HEK293T (cell line): Measurements from ENCODE around the gene POLD1.

Experiments
- CTCF ChIA-PET: fragments of 350-600 bp; formaldehyde crosslinking; extraction: SDS; loops from one replicate; lab custom pipeline; 2021; ENCODE audit warnings: antibody characterized with exemption, inconsistent platforms; lab: Yijun Ruan, JAX
- POLR2A ChIA-PET: fragments of 350-600 bp; formaldehyde crosslinking; extraction: SDS; loops from one replicate; lab custom pipeline; 2020; ENCODE audit warnings: antibody characterized with exemption, inconsistent platforms; lab: Yijun Ruan, JAX
- DNase-seq: peaks from one replicate; pipeline ENCODE4 v3.0.0; 2012; ENCODE audit warnings: mixed read lengths; ENCODE audit errors: extremely low spot score
- ARNT ChIP-seq: fragments of 450-650 bp; IDR thresholded peaks from 2 replicates; pipeline ENCODE4 v1.6.1; 2017; ENCODE audit warnings: mild to moderate bottlenecking
- BHLHE40 ChIP-seq: fragments of 450-650 bp; IDR thresholded peaks from 2 replicates; pipeline ENCODE4 v1.6.1; 2016; ENCODE audit warnings: mild to moderate bottlenecking, moderate library complexity, borderline replicate concordance
- CTBP1 ChIP-seq: fragments of 450-650 bp; IDR thresholded peaks from 2 replicates; pipeline ENCODE4 v1.6.1; 2016; ENCODE audit warnings: borderline replicate concordance
- ELF4 ChIP-seq: fragments of 450-650 bp; IDR thresholded peaks from 2 replicates; pipeline ENCODE4 v1.6.1; 2017; ENCODE audit warnings: antibody characterized with exemption
- FOXA1 ChIP-seq: fragments of 450-650 bp; IDR thresholded peaks from 2 replicates; pipeline ENCODE4 v1.6.1; 2016; ENCODE audit warnings: mild to moderate bottlenecking
- FOXK2 ChIP-seq: fragments of 450-650 bp; IDR thresholded peaks from 2 replicates; pipeline ENCODE4 v1.6.1; 2016; ENCODE audit warnings: mild to moderate bottlenecking
- FOXM1 ChIP-seq: fragments of 450-650 bp; IDR thresholded peaks from 2 replicates; pipeline ENCODE4 v1.6.1; 2017; ENCODE audit warnings: mild to moderate bottlenecking, borderline replicate concordance
- HDGF ChIP-seq: fragments of 450-650 bp; IDR thresholded peaks from 2 replicates; pipeline ENCODE4 v1.6.1; 2017; ENCODE audit warnings: antibody characterized with exemption, borderline replicate concordance
- L3MBTL2 ChIP-seq: fragments of 450-650 bp; conservative IDR thresholded peaks from 2 replicates; pipeline ENCODE4 v1.6.1; 2016; ENCODE audit warnings: mild to moderate bottlenecking
- LEF1 ChIP-seq: fragments of 450-650 bp; IDR thresholded peaks from 2 replicates; pipeline ENCODE4 v1.6.1; 2017; ENCODE audit warnings: mild to moderate bottlenecking, borderline replicate concordance
- NFRKB ChIP-seq: fragments of 450-650 bp; IDR thresholded peaks from 2 replicates; pipeline ENCODE4 v1.6.1; 2016; ENCODE audit warnings: mild to moderate bottlenecking, moderate library complexity
- SP1 ChIP-seq: fragments of 450-650 bp; IDR thresholded peaks from 2 replicates; pipeline ENCODE4 v1.6.1; 2017
- SUZ12 ChIP-seq: fragments of 450-650 bp; IDR thresholded peaks from 2 replicates; pipeline ENCODE4 v1.6.1; 2016; ENCODE audit warnings: mild to moderate bottlenecking
- TARDBP ChIP-seq: fragments of 450-650 bp; IDR thresholded peaks from 2 replicates; pipeline ENCODE4 v1.6.1; 2016
- ZNF384 ChIP-seq: fragments of 450-650 bp; IDR thresholded peaks from 2 replicates; pipeline ENCODE4 v1.6.1; 2016
- TF ChIP-seq, protein P1 (sequence below): fragments of 450-650 bp; IDR thresholded peaks from 2 replicates; pipeline ENCODE4 v1.6.1; 2016

The POLD1 gene

DNA sequence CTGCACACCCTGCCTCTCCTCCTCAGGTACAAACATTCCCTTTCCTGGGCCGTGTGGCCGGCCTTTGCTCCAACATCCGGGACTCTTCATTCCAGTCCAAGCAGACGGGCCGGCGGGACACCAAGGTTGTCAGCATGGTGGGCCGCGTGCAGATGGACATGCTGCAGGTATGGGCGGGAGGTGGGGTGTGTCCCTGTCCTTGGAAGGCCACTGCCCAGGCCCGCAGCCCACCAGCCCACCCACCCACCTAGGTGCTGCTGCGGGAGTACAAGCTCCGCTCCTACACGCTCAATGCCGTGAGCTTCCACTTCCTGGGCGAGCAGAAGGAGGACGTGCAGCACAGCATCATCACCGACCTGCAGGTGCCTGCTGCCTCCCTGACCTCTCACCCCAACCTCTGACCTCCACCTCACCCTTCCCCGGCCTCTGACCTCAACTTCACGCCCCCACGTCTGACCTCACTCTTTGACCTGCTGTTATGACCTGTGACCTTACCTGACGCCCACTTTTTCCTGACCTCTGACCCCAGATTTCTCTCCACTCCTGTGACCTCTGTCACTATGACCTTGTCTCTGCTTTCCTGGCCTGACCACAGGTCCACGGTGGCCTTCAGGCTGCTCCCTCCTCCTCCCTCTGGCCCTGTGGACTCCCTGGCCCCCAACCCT, 22.1 kb downstream of the POLD1 start:
- TF ChIP-seq SUZ12 (no peak), HDGF (no peak), TARDBP (no peak), NFRKB (no peak), LEF1 (no peak), FOXM1 (no peak)
- ChIA-PET POLR2A (interaction anchor here (1.6 kb wide), 1 partner anchor 22 kb away, joined by 5 read pairs; the partner anchor contains the start of gene POLD1), CTCF (no interaction called here)
- DNase-seq = no peak

DNA sequence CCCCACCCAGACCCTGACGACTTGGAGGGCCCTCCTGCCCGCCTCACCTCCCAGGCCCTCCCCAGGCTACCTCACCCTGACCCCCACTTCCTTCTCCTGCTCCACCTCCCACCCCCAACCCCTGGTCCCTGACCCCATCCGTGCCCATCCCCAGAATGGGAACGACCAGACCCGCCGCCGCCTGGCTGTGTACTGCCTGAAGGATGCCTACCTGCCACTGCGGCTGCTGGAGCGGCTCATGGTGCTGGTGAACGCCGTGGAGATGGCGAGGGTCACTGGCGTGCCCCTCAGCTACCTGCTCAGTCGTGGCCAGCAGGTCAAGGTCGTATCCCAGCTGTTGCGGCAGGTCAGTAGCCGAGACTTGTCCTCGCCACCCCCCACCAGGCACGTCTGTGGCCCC, 22.7 kb downstream of the POLD1 start:
- CTCF ChIA-PET = no interaction called here
- POLR2A ChIA-PET = interaction anchor here (1.6 kb wide), 1 partner anchor 22 kb away, joined by 5 read pairs; the partner anchor contains the start of gene POLD1
- TF ChIP-seq ARNT = no peak
- no peak for DNase-seq

DNA sequence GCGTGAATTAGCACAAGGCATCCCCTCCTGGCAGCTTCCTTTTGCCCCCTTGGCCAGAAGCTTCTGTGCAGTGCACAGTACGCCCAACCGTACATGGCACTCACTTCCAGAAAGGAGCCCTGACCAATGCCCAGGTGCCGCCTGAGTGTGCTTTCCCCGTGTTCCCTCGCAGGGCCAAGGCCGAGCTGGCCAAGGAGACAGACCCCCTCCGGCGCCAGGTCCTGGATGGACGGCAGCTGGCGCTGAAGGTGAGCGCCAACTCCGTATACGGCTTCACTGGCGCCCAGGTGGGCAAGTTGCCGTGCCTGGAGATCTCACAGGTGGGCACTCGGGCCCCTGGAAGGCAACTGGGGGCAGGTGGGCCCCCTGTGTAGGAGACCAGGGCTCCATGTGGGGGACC, 25.2 kb downstream of the POLD1 start:
- no peak for DNase-seq
- no peak for TF ChIP-seq L3MBTL2
- no peak for TF ChIP-seq FOXA1
- no peak for TF ChIP-seq SUZ12
- no peak for TF ChIP-seq ZNF384
- no peak for TF ChIP-seq CTBP1
- no peak for TF ChIP-seq NFRKB
- TF ChIP-seq SP1 = no peak
- ChIA-PET CTCF (no interaction called here), POLR2A (interaction anchor here (1.6 kb wide), 1 partner anchor 41 kb away, joined by 4 read pairs; no protein-coding TSS in a partner anchor)

DNA sequence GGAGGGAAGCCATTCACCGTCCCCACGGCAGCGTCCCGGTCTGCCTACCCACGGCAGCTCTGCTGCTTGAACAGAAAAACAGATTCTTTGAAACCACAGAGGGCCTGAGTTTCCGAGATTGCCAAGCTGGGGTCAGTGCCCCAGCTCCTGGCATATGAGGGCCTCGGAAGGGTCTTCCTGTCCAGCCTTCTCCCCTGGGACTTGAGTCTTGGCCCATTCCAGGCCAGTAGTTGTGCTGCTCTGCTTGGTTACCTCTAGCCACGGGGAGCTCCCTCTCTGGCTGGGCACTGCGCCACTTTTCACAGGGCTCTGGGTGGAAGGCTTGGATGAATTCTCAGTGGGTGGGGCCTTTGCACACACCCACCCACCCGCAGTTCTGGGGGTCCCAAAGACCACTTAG, 26.0 kb downstream of the POLD1 start:
- no peak for DNase-seq
- TF ChIP-seq LEF1 (no peak), FOXK2 (no peak), SUZ12 (no peak), ELF4 (no peak), L3MBTL2 (no peak), TARDBP (no peak), CTBP1 (no peak), BHLHE40 (no peak), NFRKB (no peak), FOXA1 (no peak)
- TF ChIP-seq, protein P1, sequence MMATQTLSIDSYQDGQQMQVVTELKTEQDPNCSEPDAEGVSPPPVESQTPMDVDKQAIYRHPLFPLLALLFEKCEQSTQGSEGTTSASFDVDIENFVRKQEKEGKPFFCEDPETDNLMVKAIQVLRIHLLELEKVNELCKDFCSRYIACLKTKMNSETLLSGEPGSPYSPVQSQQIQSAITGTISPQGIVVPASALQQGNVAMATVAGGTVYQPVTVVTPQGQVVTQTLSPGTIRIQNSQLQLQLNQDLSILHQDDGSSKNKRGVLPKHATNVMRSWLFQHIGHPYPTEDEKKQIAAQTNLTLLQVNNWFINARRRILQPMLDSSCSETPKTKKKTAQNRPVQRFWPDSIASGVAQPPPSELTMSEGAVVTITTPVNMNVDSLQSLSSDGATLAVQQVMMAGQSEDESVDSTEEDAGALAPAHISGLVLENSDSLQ = no peak
- POLR2A ChIA-PET = interaction anchor here (1.6 kb wide), 2 partner anchors 34 to 42 kb away, joined by 3 to 4 read pairs; partner anchors contain the start of gene NR1H2
- CTCF ChIA-PET = no interaction called here

DNA sequence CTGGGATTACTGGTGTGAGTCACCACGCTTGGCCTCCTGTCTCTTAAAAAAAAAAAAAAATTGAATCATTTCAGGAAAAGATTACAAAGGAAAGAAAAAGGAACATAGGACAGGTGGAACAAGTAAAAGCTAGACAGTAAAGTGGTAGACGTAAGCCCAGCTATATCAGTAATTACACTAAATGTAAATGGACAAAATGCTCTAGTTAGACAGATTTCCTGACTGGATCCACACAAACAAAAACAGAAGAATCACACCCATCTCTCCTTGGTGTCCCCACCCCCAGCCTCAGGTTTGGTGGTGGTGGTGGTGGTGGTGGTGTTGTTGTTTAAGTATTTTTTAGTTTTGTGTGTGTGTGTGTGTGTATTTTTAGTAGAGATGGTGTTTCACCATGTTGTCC, 28.3 kb downstream of the POLD1 start:
- CTCF ChIA-PET = interaction anchor here (0.7 kb wide), 2 partner anchors 33 to 148 kb away, joined by 3 to 4 read pairs; no protein-coding TSS in a partner anchor

DNA sequence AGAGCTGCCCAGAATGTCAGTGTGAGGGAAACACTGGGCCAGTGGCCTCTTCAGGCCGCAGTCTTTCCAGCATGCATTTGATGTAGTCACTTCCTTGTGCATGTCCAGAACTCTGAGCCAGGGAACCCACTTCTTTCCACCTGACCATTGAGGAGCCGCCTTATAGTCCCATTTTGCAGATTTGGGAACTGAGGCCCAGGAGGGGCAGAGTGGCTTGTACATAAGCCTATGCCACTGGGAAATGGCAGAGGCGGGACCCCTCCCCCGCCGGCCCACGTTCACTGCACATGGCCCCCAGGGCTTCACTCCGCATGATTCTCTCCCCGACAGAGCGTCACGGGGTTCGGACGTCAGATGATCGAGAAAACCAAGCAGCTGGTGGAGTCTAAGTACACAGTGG, 28.9 kb downstream of the POLD1 start:
- ChIA-PET CTCF (interaction anchor here (0.6 kb wide), 1 partner anchor 56 kb away, joined by 3 read pairs; no protein-coding TSS in a partner anchor), POLR2A (no interaction called here)
- DNase-seq = no peak
- no peak for TF ChIP-seq SUZ12
- no peak for TF ChIP-seq HDGF
- TF ChIP-seq ELF4 = no peak
- no peak for TF ChIP-seq LEF1
- TF ChIP-seq ARNT = no peak
- TF ChIP-seq L3MBTL2 = no peak
- no peak for TF ChIP-seq FOXK2
- no peak for TF ChIP-seq FOXA1
- TF ChIP-seq ZNF384 = no peak
- TF ChIP-seq CTBP1 = no peak

More for the DNA sequence above, 28.3 kb downstream of the POLD1 start:
- no peak for DNase-seq
- POLR2A ChIA-PET = no interaction called here
- TF ChIP-seq FOXM1 (no peak), ZNF384 (no peak), BHLHE40 (no peak), FOXK2 (no peak), LEF1 (no peak), SP1 (no peak), SUZ12 (no peak), HDGF (no peak), L3MBTL2 (no peak), ELF4 (no peak), FOXA1 (no peak), CTBP1 (no peak), NFRKB (no peak)

DNA sequence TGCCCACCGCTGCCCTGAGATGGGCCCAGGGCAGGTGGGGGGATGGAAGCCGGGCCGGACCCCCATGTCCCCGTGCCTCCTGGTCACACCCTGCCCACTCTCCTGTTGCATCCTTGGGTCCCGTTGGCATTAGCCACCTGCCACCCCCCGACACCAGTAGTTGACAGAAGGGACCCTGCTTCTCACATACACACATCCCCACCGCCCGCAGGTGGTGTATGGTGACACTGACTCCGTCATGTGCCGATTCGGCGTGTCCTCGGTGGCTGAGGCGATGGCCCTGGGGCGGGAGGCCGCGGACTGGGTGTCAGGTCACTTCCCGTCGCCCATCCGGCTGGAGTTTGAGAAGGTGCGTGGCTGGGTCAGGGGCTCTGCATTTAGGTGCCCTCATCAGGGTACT, 29.4 kb downstream of the POLD1 start:
- CTCF ChIA-PET = interaction anchor here (0.6 kb wide), 1 partner anchor 56 kb away, joined by 3 read pairs; no protein-coding TSS in a partner anchor
- DNase-seq = no peak
- POLR2A ChIA-PET = interaction anchor here (2.1 kb wide), 1 partner anchor 29 kb away, joined by 5 read pairs; no protein-coding TSS in a partner anchor
- TF ChIP-seq TARDBP (no peak), HDGF (no peak), FOXM1 (no peak), L3MBTL2 (no peak), ARNT (no peak), CTBP1 (no peak), ZNF384 (no peak), SUZ12 (no peak), ELF4 (no peak), NFRKB (no peak), BHLHE40 (no peak), SP1 (no peak), FOXA1 (no peak), LEF1 (no peak), FOXK2 (no peak)
- TF ChIP-seq, protein P1 = no peak
